SU-DHL-6 (cell line): ENCODE data around the gene GLYATL1.

ENCODE experiments used
- H2AFZ ChIP-seq: fragments of 200-600 bp; sonication (generic); 2 replicates; pipeline ENCODE4 v1.6.1; 2014; ENCODE audit warnings: low read depth, mild to moderate bottlenecking, moderate library complexity, mixed read lengths, antibody characterized with exemption, low read length; ENCODE audit not compliant: severe bottlenecking
- H3F3A ChIP-seq: fragments of 200-600 bp; shearing (Covaris generic); 2 replicates; pipeline ENCODE4 v1.6.0; 2016; ENCODE audit warnings: antibody characterized with exemption, mild to moderate bottlenecking; ENCODE audit not compliant: insufficient read depth
- H3K27ac ChIP-seq: fragments of 200-600 bp; sonication (generic); 2 replicates; pipeline ENCODE4 v1.5.1; 2016; ENCODE audit warnings: low read depth, mild to moderate bottlenecking, low read length, moderate library complexity, mixed read lengths
- H3K27me3 ChIP-seq: fragments of 200-600 bp; sonication (generic), shearing (Covaris generic); 2 replicates; pipeline ENCODE4 v1.6.0; 2014; ENCODE audit warnings: mild to moderate bottlenecking, low read length
- H3K36me3 ChIP-seq: fragments of 200-600 bp; sonication (generic); 2 replicates; pipeline ENCODE4 v1.6.1; 2014; ENCODE audit warnings: mild to moderate bottlenecking, low read length, mixed read lengths
- H3K4me2 ChIP-seq: fragments of 300-600, 200-600 bp; shearing (Covaris generic), sonication (generic); 2 replicates; pipeline ENCODE4 v1.6.0; 2014; ENCODE audit warnings: low read length, low read depth, mild to moderate bottlenecking; ENCODE audit not compliant: poor library complexity, severe bottlenecking
- H3K4me3 ChIP-seq: fragments of 200-600 bp; sonication (generic); 2 replicates; pipeline ENCODE4 v1.5.1; 2014; ENCODE audit warnings: antibody characterized with exemption, low read length, mild to moderate bottlenecking, mixed read lengths; ENCODE audit not compliant: insufficient read depth, poor library complexity, severe bottlenecking
- H3K79me2 ChIP-seq: fragments of 200-600 bp; sonication (generic); 2 replicates; pipeline ENCODE4 v1.6.1; 2014; ENCODE audit warnings: mild to moderate bottlenecking, low read length, moderate library complexity; ENCODE audit not compliant: insufficient read depth
- H3K9ac ChIP-seq: fragments of 200-600 bp; sonication (generic); 2 replicates; pipeline ENCODE4 v1.7.0; 2014; ENCODE audit warnings: mild to moderate bottlenecking, low read length
- H3K9me2 ChIP-seq: fragments of 200-600 bp; sonication (generic); replicated peaks from 2 replicates; pipeline ENCODE4 v1.6.1; 2014; ENCODE audit warnings: low read length; ENCODE audit not compliant: insufficient read depth
- H3K9me3 ChIP-seq: fragments of 200-600 bp; sonication (generic); 2 replicates; pipeline ENCODE4 v1.6.1; 2014; ENCODE audit warnings: low read length, mixed read lengths; ENCODE audit not compliant: insufficient read depth
- H4K20me1 ChIP-seq: fragments of 200-600 bp; sonication (generic); 2 replicates; pipeline ENCODE4 v1.6.1; 2014; ENCODE audit warnings: low read depth, mild to moderate bottlenecking, antibody characterized with exemption, low read length, moderate library complexity, mixed read lengths
- EZH2phosphoT487 ChIP-seq: fragments of 200-600 bp; sonication (generic), shearing (Covaris generic); conservative IDR thresholded peaks from 2 replicates; pipeline ENCODE4 v1.6.1; 2018; ENCODE audit warnings: mild to moderate bottlenecking, antibody characterized with exemption, low read length, moderate library complexity, mixed read lengths
- TF ChIP-seq, protein P1 (sequence below): fragments of 200-600 bp; sonication (generic); IDR thresholded peaks from one replicate; pipeline ENCODE4 v1.5.1; 2017; ENCODE audit warnings: antibody characterized with exemption, mild to moderate bottlenecking, low read length, moderate library complexity; ENCODE audit not compliant: insufficient read depth, poor library complexity, severe bottlenecking

GLYATL1 gene

DNA sequence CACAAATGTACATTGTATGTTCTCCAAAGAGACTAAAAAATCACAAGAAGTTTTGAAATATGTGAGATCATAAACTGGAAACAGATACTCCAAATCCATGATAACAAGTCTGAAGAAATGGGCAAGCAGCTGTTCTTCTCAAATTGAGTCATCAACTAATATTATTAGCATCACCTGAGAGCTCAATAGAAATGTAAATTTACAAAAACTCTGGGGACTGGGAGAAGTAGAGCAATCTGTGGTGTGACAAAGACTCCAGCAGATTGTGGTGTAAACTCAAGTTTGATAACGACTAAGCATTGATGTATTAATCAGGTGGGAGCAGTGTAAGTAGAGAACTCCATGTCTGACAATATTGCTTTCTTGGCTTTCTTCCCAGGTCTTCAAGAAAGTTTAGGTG is 53.2 kb downstream of the GLYATL1 start:
- H3K4me2 ChIP-seq: no peak overlapping the region
- H3F3A ChIP-seq: no peaks in the 10 kb centered on the region
- no peak overlapping the region for H2AFZ ChIP-seq
- H3K27ac ChIP-seq: no peak overlapping the region
- TF ChIP-seq, protein P1, sequence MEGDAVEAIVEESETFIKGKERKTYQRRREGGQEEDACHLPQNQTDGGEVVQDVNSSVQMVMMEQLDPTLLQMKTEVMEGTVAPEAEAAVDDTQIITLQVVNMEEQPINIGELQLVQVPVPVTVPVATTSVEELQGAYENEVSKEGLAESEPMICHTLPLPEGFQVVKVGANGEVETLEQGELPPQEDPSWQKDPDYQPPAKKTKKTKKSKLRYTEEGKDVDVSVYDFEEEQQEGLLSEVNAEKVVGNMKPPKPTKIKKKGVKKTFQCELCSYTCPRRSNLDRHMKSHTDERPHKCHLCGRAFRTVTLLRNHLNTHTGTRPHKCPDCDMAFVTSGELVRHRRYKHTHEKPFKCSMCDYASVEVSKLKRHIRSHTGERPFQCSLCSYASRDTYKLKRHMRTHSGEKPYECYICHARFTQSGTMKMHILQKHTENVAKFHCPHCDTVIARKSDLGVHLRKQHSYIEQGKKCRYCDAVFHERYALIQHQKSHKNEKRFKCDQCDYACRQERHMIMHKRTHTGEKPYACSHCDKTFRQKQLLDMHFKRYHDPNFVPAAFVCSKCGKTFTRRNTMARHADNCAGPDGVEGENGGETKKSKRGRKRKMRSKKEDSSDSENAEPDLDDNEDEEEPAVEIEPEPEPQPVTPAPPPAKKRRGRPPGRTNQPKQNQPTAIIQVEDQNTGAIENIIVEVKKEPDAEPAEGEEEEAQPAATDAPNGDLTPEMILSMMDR: no peak
- no peak for TF ChIP-seq EZH2phosphoT487
- H3K9ac ChIP-seq: no peak overlapping the region
- no peaks in the 10 kb centered on the region for H3K79me2 ChIP-seq
- no peak overlapping the region for H3K4me3 ChIP-seq
- H3K36me3 ChIP-seq: no peaks in the 10 kb centered on the region
- H4K20me1 ChIP-seq: no peaks in the 10 kb centered on the region
- no peaks in the 10 kb centered on the region for H3K27me3 ChIP-seq
- no peaks in the 10 kb centered on the region for H3K9me2 ChIP-seq
- H3K9me3 ChIP-seq: no peaks in the 10 kb centered on the region

DNA sequence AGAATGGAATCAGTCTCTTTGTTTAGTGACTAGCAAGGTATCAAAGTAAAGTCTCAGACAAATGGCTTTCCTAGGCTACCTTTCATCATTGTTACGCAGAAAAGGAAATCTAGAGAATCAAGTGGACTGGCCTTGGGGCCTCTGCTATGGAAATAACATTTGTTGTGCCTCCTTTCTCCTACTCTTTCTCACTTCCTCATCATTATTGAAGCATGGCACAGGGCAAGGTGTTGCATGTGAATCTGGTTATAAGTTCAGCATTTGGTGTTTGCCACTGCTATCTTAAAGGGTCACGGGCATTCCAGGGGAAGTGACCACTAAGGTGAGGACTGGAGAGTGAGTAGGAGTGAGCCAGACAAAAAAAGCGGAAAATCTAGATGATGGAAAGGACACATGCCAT is 54.9 kb downstream of the GLYATL1 start:
- no peak overlapping the region for H3K4me2 ChIP-seq
- no peaks in the 10 kb centered on the region for H3K79me2 ChIP-seq
- H3K27me3 ChIP-seq: no peaks in the 10 kb centered on the region
- no peaks in the 10 kb centered on the region for H3K9me2 ChIP-seq
- H3F3A ChIP-seq: no peaks in the 10 kb centered on the region
- TF ChIP-seq EZH2phosphoT487: no peak
- TF ChIP-seq, protein P1: no peak
- H3K27ac ChIP-seq: no peak overlapping the region
- H3K36me3 ChIP-seq: no peaks in the 10 kb centered on the region
- H3K9ac ChIP-seq: no peak overlapping the region
- H3K9me3 ChIP-seq: no peaks in the 10 kb centered on the region
- H3K4me3 ChIP-seq: no peak overlapping the region
- H4K20me1 ChIP-seq: no peaks in the 10 kb centered on the region
- H2AFZ ChIP-seq: no peak overlapping the region

DNA sequence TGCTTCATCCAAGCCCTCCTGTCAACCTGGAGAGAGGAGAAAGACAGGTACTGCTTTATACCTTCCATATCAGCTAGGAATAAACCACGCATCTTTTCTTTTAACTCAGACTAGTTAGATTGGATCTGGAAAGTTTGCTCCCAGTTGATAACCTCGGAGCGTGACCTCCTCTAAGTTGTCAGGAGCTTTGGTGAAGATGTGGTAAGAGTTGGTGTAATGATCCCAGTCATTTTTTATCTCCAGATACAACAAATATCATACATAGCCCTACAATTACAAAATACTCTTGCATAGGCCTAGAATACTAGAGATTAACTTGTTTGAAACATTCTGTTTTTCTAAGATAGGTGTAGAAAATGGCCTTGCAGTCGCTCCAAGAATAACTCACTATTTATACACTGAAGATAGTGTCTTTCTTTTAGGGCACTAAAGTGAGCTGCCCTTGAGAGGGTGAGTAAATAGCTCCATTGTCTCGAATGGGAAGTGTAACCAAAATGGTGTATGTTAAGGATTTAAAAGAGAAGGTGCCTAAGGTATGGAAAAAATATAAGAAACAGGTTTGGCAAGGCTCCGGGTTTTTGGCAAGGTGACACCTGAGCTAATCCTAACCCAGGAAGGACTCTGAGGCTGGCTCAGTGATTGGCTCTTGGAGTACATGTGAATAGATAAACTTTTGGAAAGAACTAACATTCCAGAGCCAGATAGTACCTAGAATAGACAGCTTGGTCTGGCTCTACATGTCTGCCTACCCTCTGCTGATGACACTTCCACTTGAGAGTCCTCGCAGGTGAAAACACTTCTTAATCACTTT is 59.4 kb downstream of the GLYATL1 start:
- Histone ChIP-seq H3F3A (no peaks in the 10 kb centered on the region), H3K4me2 (no peak overlapping the region), H3K4me3 (no peak overlapping the region), H3K27ac (no peak overlapping the region), H3K36me3 (no peaks in the 10 kb centered on the region), H3K9ac (no peak overlapping the region), H3K79me2 (no peaks in the 10 kb centered on the region), H3K27me3 (no peaks in the 10 kb centered on the region), H2AFZ (no peak overlapping the region), H3K9me2 (no peaks in the 10 kb centered on the region), H4K20me1 (no peaks in the 10 kb centered on the region), H3K9me3 (no peaks in the 10 kb centered on the region)
- TF ChIP-seq, protein P1: no peak
- TF ChIP-seq EZH2phosphoT487: no peak
